BE2C (cell line): ENCODE data around the gene MPPED1.

Source experiments
- DNase-seq: peaks from one replicate; pipeline ENCODE4 v3.0.0-alpha.2; 2020
- H3K27me3 ChIP-seq: fragments of 250-450 bp; sonication (Bioruptor Pico); 2 replicates; pipeline ENCODE4 v1.5.1; 2020; ENCODE audit warnings: mild to moderate bottlenecking
- H3K36me3 ChIP-seq: fragments of 250-450 bp; sonication (Bioruptor Pico); 2 replicates; pipeline ENCODE4 v1.5.1; 2020; ENCODE audit warnings: mild to moderate bottlenecking
- H3K4me1 ChIP-seq: fragments of 250-450 bp; sonication (Bioruptor Pico); 2 replicates; pipeline ENCODE4 v1.5.1; 2020
- H3K4me3 ChIP-seq: 2 replicates; pipeline ENCODE4 v1.5.1; 2011; ENCODE audit warnings: low read depth, low read length
- H3K9me3 ChIP-seq: fragments of 250-450 bp; sonication (Bioruptor Pico); 2 replicates; pipeline ENCODE4 v1.5.1; 2020
- CTCF ChIP-seq: IDR thresholded peaks from 2 replicates; pipeline ENCODE4 v1.5.1; 2012; ENCODE audit warnings: mild to moderate bottlenecking, low read depth, low read length

Gene MPPED1

GRCh38 chr22:43442386-43443151, 30.8 kb downstream of the MPPED1 start:
- no peak for TF ChIP-seq CTCF
- H3K36me3 ChIP-seq: no peaks in the 10 kb centered on the region
- H3K4me1 ChIP-seq: no peaks in the 10 kb centered on the region
- no peak overlapping the region for H3K4me3 ChIP-seq
- DNase-seq: no peak
- no peaks in the 10 kb centered on the region for H3K27me3 ChIP-seq
- no peaks in the 10 kb centered on the region for H3K9me3 ChIP-seq

GRCh38 chr22:43443152-43443471, 31.3 kb downstream of the MPPED1 start:
- Histone ChIP-seq H3K27me3 (no peaks in the 10 kb centered on the region), H3K4me3 (no peak overlapping the region), H3K4me1 (no peaks in the 10 kb centered on the region), H3K9me3 (no peaks in the 10 kb centered on the region), H3K36me3 (no peaks in the 10 kb centered on the region)
- TF ChIP-seq CTCF: no peak
- DNase-seq: no peak

- Histone ChIP-seq H3K27me3 (no peaks in the 10 kb centered on the region), H3K9me3 (no peaks in the 10 kb centered on the region), H3K4me1 (no peaks in the 10 kb centered on the region), H3K4me3 (no peak overlapping the region), H3K36me3 (no peaks in the 10 kb centered on the region)
- TF ChIP-seq CTCF: no peak
- DNase-seq: no peak
Observed at GRCh38 chr22:43446037-43446803, 34.4 kb downstream of the MPPED1 start.

GRCh38 chr22:43446916-43447315, 35.1 kb downstream of the MPPED1 start:
- Histone ChIP-seq H3K4me3 (no peak overlapping the region), H3K36me3 (no peaks in the 10 kb centered on the region), H3K27me3 (no peaks in the 10 kb centered on the region), H3K4me1 (no peaks in the 10 kb centered on the region), H3K9me3 (no peaks in the 10 kb centered on the region)
- DNase-seq: no peak
- 0 out of 2 replicates have a peak, but pooled peaks have one; percentile 13 for TF ChIP-seq CTCF

GRCh38 chr22:43447380-43447779, 35.6 kb downstream of the MPPED1 start:
- no peak overlapping the region for H3K4me3 ChIP-seq
- no peaks in the 10 kb centered on the region for H3K9me3 ChIP-seq
- H3K4me1 ChIP-seq: no peaks in the 10 kb centered on the region
- DNase-seq: no peak
- TF ChIP-seq CTCF: no peak
- H3K27me3 ChIP-seq: no peaks in the 10 kb centered on the region
- no peaks in the 10 kb centered on the region for H3K36me3 ChIP-seq

- H3K4me1 ChIP-seq: no peaks in the 10 kb centered on the region
- H3K4me3 ChIP-seq: no peak overlapping the region
- no peaks in the 10 kb centered on the region for H3K9me3 ChIP-seq
- no peaks in the 10 kb centered on the region for H3K36me3 ChIP-seq
- TF ChIP-seq CTCF: no peak
- no peak for DNase-seq
- no peaks in the 10 kb centered on the region for H3K27me3 ChIP-seq
Observed at GRCh38 chr22:43448048-43448447, 36.2 kb downstream of the MPPED1 start.
